DMS 273 treated with DMSO at 0.1 percent for 48 hours (cell line): Measurements from ENCODE around the gene SCUBE2.
"Not testable (repeated sequence)": the region's sequence is repeated elsewhere in the genome, so short reads cannot be mapped to it uniquely, and the experiment has no call there.

Source experiments
- DNase-seq: peaks from one replicate; lab custom pipeline; 2025; lab: John Stamatoyannopoulos, UW

Gene SCUBE2

DNA sequence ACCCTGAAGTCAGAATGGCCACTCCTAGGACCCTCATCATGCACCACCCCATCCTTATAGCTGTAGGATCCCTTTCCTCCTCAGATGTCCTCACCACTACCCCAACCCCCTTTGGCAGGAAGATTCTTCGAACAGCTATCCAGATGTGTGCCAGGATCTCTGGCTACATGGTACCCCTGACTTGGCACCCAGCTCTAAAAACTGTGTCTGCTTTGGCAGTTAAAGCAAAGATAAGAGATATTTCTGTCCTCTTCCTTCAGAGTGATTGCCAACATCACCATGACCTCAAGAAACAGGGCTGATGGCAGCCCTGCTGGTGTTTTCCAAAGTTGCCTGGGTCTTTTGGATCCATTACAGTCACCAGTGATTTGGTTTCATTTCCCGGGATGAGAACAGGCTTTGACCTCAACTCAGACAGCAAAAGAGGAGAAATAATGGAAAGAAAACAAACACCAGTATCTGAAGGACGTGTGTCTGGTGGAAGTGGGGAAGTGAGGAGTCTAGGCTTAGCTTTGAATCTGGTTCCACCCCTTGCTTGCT, 83.3 kb downstream of the SCUBE2 start:
- no peak for DNase-seq

DNA sequence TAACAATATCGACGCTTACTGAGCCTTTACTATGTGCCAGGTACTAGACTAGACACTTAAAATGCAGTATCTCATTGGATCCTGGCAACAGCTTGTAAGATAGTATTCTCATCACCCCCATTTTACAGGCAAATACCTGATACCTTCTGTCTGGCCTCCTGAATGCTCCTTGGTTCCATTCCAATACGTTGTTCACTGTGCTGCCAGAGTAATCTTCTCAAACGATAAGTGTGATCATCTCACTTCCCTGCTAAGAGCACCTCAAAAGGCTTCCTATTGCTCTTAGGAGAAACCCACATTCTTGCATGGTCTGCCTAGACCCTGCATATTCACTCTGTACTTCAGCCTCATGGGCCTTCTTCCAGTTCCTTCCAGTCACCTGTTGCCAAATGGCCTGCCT, 86.3 kb downstream of the SCUBE2 start:
- DNase-seq, result no peak

DNA sequence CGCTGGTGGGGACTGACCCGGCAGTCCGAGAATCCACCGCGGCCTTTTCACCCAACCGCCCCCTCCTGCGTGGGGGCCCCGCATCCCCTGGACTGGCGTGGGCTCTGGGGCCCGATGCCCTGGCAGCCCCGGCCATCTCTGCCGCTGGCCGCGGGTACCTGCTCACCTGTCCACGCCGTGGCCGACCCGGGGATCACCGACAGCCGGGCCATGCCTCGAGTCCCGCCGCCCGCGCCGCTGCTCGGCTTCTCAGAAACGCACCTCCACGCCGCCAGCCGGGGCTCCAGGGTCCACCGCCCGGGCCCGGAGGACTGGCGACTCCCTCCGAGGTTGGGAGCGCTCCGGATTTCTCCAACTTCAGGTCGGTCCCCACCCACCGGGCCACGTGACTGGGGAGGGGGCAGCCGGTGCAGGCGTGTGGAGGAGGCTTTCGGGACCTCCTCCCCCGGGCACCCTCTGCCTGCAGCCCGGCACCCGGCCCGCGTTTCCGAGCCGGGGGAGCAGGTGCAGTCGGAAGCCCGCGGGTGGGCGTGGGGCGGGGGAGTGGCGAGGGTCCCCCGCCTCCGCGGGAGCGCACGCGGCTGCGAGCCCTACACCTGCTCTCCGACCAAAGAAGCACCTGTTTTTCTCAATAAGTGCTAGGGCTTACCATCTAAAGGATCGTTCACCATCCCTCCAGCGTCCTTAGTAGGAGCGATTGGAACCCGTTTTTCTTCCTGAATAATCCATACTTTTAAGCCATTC, 87.0 kb downstream of the SCUBE2 start:
- no peak for DNase-seq

DNA sequence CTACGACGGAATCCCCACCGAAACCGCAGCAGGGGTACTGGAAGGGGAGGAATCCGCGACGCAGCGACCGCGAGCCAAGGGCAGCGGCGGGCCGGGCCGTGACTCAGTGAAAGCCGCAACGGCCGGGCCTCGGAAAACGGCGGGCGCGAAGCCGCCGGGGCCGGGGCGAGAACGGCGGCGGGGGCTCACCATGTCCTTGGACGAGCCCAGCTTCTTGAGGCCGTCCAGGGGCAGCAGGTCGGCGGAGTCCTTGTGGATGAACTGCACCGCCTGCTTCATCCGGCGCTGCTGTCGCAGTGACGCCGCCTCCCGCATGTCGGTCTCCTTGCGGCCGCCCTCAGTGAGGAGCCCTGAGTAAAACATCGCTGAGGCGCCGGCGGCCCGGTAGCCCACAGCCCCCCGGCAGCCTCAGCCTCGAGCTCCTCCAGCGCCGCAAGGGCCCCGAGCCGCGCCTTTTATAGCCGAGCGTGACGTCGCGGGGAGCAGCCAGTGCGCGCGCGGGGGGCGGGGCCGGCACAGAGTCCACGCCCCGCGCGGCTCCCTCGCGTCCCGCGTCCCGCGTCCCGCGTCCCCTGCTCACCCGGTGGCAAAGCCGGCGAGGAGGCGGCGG, 87.7 kb downstream of the SCUBE2 start, which contains the start of gene NRIP3:
Gene NRIP3, minus strand, starts transcription at position 429 of the 610 bp plus-strand sequence. Its CDS starts 66 bp downstream, at position 363.
- DNase-seq, result no peak

DNA sequence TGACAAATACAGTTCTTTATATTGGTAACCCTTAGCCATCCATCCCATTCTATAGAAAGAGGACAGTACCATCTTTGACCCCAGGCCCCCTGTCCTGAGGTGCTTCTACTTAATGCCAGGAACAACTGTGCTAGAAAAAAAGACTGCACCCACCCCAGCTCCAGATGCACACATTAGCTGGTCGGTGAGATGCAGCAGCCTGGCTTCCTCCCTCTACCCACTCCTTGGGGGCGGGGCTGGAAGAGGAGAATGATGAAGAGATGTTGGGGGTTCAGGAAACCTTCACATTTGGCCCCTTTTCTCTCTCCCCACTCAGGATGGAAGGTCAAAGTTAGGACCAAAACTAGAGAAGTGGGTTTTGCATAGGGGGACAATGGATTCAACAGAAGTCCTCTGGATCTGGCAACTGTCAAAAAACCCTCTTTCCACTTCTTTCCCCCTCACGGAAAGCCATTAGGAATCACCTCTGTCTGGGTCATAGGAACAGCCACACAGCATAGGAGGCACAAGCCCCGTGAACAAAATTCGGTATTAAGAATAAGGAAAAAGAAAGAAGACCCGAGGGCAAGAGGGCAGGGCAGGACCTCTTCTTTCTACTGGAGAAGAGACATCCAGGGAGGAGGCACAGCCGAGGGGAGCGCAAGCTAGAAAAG, 88.4 kb downstream of the SCUBE2 start:
- no peak for DNase-seq

DNA sequence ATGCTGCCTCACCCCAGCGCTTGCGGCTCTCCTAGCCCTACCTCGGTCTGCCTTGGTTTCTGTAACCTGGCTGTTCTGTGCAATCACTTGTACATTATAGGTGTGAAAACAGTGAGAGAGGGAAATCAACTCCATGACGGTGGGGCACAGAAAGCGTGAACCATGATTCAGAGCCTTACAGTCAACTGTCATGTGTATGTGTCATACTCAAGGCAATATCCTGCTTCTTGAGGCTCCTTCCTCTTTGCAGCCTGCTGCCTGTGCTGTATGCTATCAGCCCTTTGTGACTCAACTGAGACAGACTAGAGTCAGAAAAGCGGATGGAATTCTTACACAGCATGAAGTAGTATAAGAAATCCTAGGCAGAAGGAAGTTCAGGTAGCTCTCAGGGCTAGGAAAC, 89.7 kb downstream of the SCUBE2 start:
- no peak for DNase-seq

DNA sequence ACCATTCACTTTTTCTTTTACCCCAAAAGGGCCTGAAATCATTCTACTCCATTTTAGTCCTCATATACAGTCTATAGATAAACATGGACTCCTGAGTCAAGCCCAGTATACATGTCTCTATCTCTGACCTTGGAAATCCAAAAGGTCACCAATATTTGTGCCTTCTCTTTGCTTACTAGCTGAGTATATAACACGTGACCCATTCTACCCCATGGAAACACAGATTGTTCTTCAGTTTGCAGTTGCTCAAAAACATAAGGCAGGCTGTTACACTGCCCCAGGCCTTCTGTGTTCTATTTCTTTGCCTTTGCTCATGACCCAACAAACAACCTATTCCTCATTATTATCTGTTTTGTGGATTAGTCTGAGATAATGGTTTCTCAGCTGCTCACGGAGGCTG, 93.4 kb downstream of the SCUBE2 start:
- DNase-seq, result no peak

DNA sequence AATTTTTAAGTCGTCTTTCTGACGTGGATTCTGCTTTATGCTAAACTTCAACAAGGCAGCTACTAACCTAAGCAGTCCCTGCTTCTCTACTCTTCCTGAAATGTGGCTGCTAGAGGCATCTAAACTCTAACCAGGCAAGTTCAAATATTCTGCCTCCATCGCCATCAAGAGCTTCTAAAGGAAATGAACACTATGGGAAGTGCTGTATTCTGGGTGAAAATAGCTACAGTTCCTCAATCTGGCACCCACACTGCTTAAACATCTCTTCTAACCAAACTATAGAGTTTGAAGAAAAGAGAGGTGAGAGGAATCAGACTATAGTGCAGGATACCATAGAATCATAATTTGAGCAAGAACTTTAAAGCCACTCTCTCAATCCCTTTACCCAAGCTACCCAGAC, 93.9 kb downstream of the SCUBE2 start:
- no peak for DNase-seq

DNA sequence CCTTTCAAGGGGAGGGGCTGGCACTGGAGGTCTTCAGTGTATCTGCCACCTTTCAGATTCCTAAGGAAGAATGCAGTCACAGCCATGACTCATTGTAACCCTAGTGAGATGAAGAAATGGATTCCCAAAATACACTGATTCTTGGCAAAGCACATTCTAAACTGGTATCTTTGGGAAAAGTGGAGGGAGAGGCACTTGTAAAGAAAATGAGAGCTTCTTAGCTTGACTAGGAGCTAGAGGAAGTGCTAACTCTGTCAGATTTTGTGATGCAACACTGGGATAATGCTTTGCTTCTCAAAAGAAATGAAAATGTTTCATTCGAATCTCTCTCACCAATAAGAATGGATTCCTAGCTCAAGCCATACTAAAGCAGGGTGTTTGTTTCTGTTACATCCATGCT, 101.9 kb downstream of the SCUBE2 start:
- DNase-seq, result no peak

DNA sequence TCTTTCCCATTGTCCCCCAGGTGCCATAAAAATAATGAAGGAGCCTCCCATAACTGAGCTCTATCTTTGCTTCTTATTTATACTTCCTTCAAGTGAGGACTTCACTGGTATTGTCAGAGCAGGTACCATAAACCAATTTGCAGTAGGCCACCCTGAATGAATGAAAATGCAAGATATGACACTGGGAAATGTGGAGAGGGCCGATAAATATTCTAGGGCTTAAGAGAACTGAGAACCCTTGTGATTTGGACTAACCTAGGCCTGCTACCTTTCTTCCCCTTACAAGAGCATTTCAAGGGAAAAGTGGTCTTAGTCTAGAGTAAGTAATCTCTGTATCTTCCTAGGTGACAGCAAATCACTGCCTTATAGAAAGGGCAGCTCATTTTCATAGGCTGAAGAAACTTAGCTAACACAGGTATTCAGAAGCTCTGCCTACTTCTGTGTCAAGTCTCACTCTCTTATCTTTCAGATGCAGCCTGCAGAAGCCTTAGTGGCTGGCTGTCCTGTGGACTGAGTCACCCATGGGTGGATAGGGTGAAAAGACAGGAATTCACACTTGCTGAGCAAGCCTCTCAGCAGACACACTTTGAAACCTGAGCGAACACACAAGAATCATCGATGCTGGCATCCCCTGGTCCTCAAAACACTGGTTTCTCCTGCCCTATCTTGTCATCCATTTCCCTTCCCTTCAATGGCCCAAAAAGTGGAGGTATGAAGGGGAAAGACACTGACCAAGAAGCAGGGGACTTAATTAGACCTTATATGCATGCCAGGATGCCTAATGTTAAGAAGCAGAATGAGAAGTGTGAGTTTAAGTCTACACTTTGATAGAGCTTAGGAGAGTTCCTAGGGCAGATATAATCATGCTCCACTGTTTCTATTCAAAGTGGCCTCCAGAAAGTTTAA, 102.8 kb downstream of the SCUBE2 start:
- DNase-seq, result no peak

DNA sequence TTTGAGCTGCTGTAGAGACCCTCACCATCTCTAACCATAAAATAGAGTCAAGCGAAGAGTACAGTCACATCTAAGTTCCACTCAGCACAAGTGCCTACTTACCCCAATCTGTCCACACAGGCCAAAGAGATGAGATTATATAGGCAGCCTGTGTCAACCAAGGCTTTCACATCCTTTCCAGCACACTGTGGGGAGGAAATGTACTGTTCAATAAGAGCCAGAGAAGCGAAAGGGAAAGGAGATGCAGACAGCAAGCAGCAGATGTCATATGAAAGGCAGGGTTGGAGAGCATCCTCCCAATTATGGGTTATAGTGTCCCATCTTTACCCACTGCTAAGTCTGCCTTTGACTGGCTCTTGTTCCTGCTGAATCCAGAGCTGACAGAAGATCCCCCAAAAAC, 104.0 kb downstream of the SCUBE2 start:
- DNase-seq, result no peak

DNA sequence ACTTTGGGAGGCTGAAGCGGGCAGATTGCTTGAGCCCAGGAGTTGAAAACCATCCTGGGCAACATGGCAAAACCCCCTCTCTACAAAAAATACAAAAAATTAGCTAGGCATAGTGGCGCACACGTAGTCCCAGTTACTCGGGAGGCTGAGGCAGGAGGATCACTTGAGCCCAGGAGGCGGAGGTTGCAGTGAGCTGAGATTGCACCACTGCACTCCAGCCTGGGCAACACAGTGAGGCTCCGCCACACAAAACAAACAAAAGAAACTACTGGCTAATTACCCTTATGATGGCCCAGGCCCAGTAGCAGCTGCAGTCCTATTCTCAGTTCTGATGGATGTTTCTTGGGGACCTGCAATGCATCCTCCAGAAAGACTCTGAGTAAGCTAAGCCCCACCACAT, 104.6 kb downstream of the SCUBE2 start:
- not testable (repeated sequence) for DNase-seq

DNA sequence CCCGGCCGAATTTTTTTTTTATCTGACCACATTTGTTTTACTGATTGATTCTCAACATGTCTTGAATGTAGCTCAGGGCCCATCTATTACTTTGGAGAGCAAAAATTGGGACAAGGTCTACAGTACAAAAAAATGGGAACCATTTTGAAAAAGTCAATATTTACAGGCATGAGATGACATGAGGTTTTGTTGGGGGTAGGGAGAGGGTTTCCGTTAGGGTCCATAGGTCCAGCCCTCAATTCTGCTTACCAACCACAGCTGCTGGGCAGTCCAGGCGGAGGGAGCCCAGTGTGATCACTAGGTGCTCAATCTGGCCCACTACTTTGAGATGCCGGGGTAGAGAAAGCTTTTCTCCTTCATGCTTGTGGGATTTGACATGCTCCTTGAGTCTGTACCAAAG, 105.9 kb downstream of the SCUBE2 start:
- no peak for DNase-seq

DNA sequence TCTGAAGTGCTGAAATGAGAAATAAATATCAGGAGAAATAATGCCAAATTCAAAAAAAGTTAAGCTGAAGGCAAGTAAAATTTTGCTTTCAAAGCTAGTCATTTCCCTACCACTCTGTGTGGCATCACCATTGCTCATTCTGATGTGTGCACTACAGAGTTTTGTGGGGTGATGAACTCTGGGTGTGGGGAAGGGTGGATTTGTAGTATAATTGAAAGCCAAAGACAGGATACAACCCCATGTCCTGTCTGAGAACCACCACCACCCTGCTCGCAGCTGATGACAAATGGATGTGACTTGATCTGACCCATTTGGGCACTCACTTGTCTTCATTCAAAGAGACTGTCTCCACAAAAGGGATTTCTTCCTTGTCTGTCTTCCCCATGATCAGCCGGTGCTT, 107.8 kb downstream of the SCUBE2 start:
- DNase-seq, result no peak

DNA sequence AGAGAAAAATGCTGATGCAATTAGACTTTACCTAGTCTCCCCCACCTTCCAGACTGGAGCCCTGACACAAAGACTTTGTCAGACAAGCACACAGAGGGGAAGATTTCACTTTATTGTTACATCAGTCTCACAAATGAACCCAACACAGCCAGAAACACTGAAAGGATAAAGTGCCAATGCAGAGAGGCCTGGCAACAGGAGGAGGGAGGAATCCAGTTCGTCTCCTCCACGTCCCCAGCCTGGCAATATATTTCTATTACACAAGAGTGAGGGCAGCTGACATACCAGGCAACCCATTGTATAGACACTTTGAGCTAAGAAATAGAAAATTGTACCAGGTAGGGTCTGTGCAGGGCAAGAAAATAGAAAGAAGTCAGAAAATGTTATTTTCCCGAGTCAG, 110.9 kb downstream of the SCUBE2 start:
- DNase-seq, result no peak

DNA sequence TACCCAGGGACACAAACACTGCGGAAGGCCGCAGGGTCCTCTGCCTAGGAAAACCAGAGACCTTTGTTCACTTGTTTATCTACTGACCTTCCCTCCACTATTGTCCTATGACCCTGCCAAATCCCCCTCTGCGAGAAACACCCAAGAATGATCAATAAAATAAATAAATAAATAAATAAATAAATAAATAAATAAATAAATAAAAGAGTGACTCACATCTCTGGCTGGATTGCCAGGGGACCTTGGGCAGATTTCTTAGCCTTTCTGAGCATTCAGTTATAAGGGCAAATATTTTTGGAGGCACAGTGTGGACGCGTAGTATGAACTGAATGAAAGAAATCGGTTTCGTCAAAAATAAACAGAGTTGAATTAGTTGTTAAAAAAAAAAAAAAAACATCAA, 112.0 kb downstream of the SCUBE2 start:
- not testable (repeated sequence) for DNase-seq

DNA sequence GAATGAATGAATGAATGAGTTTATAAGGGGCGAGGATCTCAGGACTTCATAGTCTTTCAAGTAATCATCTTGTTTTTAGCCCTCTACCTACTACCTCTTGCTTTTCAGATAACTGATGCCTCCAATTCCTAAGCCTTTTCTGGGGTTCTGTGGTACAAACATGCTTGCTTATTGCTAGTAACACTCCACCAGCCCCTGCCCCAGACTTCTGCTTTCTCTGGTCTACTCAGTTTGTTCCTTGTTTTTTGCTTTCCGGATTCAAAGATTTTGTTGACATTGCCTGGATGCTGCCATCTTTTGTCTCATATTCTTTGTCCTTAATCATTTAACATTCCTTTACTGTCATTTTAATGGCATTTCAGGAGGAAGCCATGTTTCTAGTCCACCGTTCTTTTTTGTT, 118.3 kb downstream of the SCUBE2 start:
- DNase-seq, result no peak

DNA sequence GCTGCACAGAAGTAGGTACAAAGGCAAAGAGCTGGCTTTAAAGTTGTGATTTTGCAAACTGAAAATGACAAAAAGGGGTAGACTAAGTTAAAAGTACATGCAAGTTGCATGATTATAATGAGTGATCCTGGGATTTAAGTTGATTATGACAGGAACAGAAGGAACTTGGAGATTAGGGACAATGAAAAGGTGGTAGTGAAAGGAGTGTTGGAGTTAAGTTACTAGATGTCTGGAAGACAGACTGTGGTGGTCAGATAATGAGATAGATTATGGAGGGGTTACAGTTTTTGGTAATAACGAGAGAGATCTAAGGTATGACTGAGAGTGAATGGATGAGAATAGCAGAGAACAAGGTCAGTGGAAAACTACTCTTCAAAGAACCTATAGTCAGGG, 119.5 kb downstream of the SCUBE2 start:
- no peak for DNase-seq

DNA sequence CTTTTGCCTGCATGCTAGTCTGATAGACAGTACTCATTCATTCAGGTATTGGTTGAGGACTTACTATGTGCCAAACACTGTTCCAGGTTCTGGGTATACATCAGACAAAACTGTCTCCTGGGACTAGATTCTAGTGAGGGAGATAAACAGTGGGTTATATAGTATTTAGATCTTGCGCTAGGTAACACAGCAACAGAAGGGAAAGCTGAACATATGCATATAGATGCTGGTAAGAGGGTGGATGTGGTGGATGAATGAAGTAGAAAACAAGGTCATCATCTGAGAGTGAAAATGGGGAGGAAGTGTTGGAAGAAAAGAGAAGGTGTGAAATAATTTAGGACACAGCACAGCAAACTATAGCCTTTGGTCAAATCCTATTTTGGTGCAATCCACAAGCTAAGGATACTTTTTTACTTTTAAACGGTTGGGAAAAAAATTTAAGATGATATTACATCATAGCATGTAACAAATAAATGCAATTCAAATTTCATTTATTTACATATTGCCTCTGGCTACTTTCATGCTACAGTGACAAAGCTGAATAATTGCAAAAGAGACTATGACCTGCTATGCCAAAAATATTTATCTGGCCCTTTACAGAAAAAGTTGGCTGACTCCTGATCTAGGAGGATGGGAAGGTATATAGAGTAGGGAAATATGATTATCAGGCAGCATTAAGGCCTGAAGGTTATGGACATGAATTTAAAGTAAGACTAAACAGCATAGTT, 120.0 kb downstream of the SCUBE2 start:
- no peak for DNase-seq
